ENCODE results near the gene DUSP19.
A peak's percentile ranks its signal among the peaks of the same experiment; 100 is the strongest.

Gene DUSP19

DNA sequence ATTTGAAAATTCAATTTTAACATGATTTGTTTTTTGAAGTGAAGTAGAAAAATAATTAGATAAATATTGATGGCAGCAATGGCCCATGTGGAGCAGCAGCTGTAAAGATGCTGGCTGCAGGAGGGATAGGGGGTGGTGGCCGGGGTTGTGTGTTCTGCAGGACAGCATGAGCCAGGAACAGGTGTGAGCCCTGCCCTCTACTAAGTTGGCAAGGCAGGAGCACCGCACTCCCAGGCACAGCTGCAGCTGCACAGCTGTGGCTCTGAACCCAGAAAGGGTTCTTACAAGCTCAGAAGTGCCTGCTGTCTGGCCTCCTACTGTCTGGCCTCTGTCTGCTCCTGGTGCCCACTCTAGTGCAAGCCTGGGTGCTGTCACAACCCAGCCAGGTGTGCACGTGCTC, 10.0 kb upstream of the DUSP19 start:
- DNase-seq (ENCODE audit: low read depth in 2 of 2): no peak

DNA sequence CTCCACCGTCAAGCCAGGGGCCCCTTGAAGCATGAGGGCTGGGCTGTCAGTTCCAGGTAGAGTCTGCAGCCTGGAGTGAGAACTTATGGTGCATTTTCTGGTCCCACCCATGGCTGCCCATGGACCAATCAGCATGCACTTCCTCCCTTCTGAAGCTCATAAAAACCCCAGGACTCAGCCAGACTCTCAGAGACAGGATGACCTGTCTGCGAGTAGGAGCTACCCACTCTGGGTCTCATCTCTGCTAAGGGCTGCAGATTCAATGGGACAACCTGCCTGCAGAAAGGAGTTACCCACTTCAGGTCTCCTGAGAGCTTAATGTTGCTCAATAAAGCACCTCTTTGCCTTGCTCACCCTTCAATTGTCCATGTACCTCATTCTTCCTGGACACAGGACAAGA, 9.4 kb upstream of the DUSP19 start:
- no peak for DNase-seq (ENCODE audit: low read depth in 2 of 2)

DNA sequence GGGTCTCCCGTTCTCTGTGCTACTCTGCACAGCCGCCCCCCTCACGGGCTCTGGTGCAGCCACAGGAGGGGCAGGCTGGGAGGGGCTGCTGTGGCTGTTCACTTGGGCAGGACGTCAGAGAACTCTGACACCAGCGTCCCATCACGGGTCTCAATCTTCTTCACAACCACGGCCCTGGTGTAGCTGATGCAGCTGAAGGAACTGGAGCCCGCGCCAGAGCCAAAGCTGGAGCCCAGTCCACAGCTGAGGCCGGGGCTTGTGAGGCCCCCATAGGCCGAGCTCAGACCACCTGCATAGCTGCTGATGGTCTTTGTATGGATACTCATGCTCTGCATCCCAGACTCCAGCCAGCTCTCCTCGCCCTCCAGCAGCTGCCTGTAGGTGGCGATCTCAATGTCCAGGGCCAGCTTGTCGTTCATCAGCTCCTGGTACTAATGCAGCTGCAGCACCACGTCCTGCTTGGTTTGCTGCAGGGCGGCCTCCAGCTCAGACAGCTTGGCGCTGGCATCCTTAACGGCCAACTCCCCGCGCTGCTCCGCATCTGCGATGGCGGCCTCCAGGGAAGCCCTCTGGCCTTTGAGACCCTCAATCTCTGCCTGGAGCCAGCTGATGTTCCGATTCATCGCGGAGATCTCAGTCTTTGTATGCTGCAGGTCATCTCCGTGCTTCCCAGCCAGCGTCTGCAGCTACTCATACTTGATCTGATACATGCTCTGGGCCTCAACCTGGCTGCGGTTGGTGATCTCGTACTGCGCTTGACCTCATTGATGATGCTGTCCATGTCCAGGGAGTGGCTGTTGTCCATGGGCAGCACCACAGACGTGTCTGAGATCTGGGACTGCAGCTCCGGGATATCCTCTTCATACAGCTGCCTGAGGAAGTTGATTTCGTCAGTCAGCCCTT, 7.4 kb upstream of the DUSP19 start:
- DNase-seq (ENCODE audit: low read depth in 2 of 2): no peak

DNA sequence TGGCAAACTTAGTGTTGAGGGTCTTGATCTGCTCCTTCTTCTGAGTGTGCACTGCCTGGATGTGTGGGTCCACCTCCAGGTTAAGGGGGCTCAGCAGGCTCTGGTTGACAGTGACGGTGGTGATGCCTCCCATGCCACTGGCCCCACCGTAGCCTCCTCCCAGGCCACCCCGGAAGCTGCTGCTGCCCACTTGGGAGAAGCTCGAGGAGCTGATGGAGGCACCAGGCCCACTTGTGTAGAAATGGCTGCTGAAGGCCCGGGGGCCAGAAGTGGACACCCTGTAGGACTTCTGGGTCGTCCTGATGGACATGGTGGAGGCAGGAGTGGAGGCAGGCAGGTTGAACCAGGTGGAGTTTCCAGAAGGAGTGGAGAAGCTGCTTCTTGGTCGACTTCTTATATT, 6.4 kb upstream of the DUSP19 start:
- DNase-seq (ENCODE audit: low read depth in 2 of 2): no peak

DNA sequence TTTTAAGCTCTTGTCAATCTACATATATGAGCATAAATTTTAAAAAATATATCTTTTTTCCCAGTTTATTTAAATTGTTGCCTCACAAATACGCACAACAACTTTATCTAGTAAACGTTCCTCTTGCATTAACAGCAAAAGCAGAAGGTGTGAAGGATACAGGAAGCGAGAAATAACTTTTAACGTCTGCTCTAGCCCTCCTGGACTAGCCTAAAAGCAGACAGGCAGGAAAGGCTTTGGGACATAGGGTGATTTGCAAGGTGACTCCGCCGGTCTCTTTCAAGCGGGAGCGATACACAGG, 434 bp upstream of the DUSP19 start:
- no peak for DNase-seq (ENCODE audit: low read depth in 2 of 2)

DNA sequence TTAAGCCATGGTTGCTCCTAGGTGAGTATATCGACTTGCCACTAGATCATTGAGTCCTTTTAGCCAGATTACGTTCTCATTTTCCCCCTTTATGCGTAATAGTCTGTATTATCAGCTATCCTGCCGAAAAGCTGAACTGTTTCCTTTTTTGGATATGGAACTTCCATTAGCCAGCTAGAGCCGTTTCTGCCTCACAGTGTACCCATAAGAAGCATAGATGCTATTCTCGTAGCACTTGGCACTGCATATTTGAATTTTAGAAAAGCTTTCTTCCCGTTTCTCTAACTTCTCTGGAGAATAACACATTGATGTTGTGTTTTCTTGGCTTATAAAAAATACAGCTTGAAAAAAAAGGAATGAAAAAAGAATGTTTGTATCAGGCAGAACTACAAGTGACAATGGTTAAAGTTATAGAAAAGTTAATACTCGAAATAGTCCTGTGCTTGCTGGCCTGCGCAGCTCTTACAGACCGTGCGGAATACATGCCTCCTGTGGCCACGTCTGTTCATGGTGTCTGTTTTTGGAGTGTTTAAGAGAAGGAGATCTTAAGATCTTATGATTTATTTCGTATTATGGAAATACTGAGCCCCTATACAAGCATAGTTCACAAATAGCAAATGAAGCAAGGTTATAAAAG, 710 bp downstream of the DUSP19 start:
- no peak for DNase-seq (ENCODE audit: low read depth in 2 of 2)

DNA sequence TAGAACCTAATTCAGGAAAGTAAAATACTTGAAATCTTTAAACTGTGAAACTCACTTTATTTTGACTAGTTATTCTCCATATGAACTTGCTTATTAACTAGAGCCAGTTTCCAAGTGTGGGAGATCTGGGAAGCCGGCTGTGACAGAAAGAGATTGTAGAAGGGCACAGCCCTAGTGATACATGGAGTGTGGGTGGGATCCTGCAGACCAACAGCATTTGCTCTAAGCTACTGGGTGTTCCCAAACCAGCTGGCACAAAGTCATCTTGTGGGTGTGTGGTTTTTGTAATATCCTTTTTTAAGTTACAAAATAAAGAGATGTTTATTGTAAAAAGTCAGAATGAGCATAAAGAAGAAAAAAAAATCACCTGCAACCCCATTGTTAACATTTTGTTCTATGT, 3.4 kb downstream of the DUSP19 start:
- no peak for DNase-seq (ENCODE audit: low read depth in 2 of 2)

DNA sequence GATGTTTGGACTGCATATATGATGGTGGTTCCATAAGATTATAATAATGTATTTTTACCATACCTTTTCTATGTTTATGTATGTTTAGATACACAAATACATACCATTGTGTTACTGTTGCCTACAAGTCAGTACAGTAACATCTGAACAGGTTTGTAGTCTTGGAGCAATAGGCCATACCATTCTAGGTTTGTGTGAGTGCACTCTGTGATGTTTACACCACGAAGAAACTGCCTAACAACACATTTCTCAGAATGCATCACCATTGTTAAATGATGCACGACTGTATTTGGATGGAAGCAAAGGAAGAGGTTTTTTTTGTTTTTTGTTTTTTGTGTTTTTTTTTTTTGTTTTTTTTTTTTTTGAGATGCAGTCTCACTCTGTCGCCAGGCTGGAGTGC, 9.5 kb downstream of the DUSP19 start:
- no peak for DNase-seq (ENCODE audit: low read depth in 2 of 2)

DNA sequence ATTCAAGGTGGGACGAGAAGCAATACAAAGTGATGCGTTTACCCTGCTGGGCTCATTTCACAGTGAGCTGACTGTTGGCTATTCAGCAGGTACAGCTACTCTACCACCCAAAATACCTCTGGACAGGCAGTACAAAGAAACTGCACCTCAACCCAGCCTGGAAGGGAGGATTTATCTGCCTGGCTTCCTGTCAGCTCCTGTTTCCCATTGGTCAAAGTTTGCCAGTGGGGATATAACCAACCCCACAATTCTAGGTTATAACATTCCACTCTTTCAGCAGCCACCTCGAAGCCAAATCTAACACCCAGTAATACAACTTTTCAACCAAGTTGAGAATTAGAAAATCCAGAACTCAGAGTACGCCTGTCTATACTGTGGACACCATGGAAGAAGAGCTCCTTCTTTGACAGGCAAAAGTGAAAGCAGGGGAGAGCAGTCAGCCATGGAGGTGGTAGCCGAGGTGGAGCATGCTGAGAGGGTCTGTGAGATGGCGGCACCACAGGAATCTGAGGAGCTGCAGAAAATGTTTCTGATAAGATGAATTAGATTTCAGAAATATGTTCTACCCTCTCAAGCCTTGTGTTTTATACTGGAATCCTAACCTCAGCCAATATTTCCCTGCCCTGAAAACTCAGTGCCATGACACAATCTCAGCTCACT, 10.8 kb downstream of the DUSP19 start:
- no peak for DNase-seq (ENCODE audit: low read depth in 2 of 2)

DNA sequence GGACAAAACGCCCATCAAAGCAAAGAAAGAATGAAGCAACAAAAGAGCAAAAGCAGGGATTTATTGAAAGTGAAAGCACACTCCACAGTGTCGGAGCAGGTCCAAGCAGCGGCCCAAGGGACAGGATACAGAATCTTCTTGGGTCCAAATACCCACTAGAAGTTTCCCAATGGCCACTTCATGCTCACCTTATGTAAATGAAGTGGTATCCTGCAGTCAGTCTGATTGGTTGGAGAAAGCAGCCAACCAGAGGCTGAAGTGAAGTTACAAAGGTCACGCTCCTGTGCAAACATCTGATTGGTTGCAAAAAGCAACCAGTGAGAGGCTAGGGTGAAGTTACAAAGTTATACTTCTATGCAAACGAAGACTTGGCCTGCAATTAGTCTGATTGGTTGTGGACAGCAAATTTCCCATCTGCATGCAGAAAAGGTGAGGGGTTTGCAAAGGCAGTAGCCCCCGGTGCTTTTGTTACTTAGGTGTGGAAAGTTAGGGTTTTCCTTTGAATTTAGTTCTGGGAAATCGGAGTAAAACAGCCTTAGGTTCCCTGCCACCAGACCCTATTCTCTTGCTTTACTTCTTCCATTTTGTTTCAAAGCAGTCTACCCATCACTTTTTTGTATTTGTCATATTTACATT, 12.9 kb downstream of the DUSP19 start:
- DNase-seq (ENCODE audit: low read depth in 2 of 2): no peak

DNA sequence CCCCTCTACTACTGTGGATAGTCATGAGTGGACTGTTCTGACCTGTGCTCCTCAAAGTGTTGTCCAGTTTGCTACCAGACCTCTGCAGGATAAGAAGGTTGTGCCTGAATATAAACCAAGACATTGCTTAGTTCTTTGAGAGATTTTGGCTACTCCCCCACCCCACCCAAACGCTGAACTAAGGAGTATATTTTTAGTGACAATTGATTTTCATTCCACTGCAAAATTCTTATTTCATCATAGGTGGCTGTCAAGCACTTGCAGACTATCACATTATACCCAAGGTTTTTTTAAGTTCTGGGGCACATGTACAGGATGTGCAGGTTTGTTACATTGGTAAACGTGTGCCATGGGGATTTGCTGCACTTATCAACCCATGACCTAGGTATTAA, 13.4 kb downstream of the DUSP19 start:
- DNase-seq (ENCODE audit: low read depth in 2 of 2): no peak

DNA sequence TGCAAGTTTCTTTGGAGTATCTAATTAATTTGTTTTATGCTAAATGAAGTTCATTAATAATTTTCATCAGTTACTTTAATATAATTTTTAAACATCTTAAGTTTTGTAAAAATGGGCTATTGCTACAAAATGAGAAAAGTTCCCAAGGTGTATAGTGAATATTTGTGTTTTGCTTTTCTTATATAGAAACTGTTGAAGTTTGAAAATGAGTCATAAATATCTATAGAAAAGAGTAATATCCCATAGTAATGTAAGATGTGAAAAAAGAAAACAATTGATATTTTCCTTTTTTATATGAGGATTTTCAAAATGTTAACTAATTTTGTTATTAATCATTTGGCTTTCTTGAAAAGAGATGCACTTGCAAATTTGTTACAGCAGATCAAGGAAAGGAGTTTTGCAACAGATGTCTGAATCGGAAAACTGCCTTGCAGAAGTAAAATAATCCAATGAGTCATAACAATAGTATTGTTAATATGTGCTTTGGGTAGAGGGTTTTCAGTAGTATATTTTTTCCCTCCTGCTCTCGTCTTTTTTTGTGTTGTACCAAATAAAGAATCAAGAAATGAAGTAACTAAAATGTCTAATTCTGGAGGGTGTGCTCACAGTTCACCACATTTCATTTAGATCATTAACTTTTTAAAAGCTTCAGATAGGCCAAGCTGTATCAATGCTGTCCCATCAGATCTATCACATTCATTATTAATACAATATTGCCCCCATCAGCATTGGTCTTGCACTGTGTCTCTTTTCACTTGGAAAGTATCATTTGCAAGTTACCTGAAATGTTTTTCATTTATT, 15.5 kb downstream of the DUSP19 start:
- no peak for DNase-seq (ENCODE audit: low read depth in 2 of 2)

DNA sequence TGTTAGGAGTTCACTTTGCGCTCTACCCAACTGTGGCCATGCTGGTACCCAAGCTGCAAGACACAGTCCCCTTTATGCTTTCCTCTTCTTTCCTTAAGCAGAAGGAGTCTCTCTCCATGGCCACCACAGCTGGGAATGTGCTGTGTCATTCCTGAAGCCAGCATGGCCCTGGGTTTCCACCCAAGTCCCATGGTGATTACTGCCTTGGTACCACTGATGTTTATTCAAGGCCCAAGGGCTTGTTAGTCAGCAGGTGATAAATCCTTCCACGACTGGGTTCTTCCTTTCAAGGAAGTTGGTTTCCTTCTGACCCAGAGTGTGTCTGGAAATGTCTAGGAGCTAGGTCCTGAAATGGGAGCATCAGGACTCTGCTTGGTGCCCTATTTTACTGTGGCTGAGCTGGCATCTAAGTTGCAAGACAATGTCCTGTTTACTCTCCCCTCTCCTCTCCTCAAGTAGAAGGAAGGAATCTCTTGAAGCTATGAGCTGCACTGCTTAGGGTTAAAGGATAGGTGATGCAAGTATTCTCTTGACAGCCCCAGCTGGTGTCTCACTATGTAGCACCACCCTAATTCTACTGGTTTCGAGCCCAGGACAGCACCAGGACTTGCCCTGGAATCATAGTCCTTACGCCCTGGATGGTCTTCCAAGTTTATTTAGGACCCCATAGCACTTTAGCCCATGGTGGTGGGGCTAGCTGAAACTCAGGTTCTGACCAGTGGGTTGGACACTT, 27.0 kb downstream of the DUSP19 start:
- no peak for DNase-seq (ENCODE audit: low read depth in 2 of 2)

DNA sequence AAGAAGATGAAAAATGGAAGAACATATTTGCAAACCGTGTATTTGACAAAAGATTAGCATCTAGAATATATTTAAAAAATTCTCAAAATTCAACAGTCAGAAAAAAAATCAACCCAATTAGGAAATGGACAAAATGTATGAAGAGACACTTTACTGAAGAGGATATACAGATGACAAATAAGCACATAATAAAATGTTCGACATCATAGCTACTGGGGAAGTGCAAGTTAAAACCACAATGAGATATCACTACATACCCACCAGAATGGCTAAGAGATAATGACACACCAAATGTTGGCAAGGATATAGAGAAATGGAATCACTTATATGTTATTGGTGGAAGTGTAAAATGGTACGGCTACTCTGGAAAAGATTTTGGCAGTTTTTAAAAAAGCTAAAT, 34.0 kb downstream of the DUSP19 start:
- DNase-seq (ENCODE audit: low read depth in 2 of 2): no peak

DNA sequence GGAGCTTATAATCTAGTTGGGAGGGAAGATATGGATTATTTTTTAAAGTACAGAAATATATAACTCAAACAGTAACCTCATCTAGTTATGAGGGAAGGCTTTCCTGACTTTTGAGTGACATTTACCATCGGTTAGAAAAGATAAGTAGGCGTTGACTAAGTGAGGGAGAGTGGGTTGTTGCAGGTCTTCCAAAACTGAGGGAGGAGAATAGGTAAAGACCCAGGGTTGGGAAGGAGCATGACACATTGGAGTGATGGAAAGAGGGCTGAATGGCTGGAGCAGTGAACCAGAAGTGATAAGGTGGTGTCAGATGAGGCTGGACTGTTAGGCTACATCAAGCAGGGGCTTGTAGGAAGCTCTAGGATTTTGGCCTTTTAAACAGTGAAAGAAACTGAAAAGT, 35.1 kb downstream of the DUSP19 start:
- DNase-seq (ENCODE audit: low read depth in 2 of 2): no peak

DNA sequence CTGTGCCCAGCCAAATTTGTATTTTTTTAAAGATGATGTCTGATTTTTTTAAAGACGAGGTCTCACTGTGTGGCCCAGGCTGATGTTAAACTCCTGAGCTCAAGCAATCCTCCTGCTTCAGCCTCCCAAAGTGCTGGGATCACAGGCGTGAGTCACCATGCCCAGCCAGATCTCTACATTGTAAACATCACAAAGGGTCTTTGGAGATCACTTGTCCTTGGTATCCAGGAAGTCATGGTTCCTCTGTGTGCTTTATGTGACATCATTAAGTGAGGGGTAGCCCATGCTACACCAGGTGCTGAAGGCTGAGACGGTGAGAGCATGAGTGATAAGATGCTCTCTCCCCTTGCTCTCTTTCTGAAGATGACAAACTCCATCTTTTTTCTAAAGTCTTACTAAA, 38.7 kb downstream of the DUSP19 start:
- DNase-seq (ENCODE audit: low read depth in 2 of 2): no peak

DNA sequence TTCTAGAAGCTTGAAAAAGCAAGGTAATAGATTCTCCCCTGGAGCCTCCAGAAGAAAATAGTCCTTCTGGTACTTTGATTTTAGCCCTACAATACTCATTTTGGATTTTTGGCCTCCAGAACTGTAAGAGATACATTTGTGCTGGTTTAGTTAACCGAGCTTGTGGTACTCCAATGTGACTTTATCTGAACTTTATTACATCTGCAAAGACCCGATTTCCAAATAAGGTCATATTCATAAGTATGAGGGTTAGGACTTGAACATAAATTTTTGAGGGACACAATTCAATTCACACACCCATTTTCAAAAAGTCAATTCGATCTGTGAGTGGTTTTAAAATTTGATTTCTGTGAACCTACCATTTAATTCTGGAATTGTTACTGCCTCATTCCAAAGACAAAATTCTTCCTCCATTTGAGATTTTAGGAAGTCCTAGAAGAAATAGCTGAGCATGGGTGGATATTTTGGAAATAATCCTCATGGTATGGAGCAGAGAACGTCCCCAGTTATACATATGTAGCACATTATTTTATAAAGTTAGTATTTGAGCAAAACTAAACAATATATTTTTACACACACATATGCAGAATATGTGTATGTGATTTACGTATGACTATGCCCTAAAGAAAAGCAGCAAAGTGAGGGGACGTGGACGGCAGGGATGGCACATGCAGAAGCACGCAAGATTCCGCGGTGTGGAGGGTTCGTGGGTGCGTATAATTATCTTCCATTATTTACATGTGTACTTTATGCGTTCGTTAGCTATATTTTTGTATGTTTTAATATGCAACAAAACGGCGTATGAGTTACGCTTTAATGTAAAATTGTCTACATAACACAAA, 44.8 kb downstream of the DUSP19 start:
- DNase-seq (ENCODE audit: low read depth in 2 of 2): no peak

DNA sequence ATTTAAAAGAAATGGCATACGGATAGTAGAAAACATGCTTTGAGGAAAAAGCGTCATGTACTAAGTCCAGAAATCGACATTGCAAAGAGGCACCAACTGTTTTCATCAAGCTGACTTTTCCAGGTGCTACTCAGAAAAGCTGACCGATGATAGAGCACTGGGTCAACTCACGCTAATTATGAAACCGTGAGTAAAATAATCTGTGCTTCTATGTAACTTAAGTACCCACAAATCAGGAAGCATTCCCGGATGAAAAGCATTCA, 45.3 kb downstream of the DUSP19 start:
- no peak for DNase-seq (ENCODE audit: low read depth in 2 of 2)

DNA sequence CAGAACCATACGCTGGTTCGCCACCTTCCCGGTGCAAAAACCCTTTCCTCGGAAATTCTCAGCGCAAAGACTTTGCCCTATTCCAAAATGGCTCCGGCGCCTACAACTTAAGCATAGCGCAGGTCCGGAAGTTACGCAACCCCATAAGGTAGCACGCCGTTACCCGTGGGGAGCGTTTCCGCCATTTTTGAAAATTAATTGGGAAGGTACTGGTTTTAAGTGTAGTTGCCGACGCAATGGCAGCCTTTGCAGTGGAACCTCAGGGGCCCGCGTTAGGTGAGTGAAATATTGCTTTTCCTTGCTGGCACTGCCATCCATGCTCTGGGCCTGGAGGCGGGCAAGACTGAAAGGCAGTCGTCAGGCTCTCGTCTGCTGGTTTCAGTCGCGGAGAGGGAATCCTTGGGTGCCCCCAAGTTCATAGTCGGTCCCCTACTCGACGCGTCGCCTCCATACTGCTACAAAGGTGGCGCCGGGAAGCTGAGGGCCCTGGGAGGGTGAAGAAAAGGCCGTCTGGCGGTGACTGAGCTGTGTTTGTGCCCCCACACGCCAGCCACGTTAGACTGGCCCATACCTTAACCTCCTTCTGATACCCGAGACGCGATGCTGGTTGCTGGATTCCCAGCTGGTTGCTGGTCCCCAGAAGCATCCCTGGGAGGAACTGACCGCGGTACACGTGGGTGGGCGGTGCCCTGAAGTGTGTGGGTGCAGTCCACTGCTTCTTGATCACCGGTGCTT, 45.8 kb downstream of the DUSP19 start, which contains the start of gene NUP35:
Gene NUP35 (plus strand): TSS at position 222 of the 735 bp plus-strand sequence. CDS start 15 bp downstream, at position 237.
- DNase-seq (ENCODE audit: low read depth in 2 of 2): peak; percentile 76 to 77

DNA sequence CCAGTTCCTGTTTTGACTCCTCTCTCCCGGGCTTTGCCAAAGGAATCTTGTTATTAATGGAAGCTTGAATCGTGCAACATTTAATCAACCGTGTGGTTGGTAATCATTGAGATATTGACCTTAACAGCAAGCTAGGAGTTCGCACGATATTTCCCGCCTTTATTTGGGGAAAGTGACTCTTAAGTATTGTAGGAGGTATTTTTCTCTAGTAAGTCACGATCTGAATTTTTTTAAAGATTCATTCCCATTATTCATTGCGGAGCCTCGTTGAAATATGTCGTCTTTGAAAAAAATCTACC, 46.4 kb downstream of the DUSP19 start:
- no peak for DNase-seq (ENCODE audit: low read depth in 2 of 2)

All from activated CD8-positive, alpha-beta memory T cell treated with anti-CD3 and anti-CD28 coated beads for 4 hours (primary cell).